ENCODE results near the gene GRM2. TPM values are rescaled to one million over a fixed set of nuclear protein-coding genes. Genes with fewer than 3 reads are reported as not detected.
"Not testable (repeated sequence)": the region's sequence is repeated elsewhere in the genome, so short reads cannot be mapped to it uniquely, and the experiment has no call there.

GRM2 gene
- total RNA-seq, 1 donor from 2014 or later, result 0.23 TPM

DNA sequence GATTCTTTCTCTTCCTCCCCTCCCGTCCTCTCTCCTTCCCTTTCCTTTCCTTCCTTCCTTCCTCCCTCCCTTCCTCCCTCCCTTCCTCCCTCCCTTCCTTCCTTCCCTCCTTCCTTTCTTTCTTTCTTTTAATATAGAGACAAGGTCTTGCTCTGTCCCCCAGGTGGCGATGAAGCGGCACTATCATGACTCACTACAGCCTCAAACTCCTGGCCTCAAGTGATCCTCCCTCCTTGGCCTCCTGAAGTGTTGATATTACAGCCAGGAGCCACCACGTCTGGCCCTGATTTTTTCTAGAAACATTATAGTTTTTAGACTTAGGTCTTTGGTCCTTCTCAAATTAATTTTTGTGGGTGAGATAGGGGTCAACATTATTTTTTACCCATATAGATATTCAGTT, 15.5 kb downstream of the GRM2 start:
- no peak for DNase-seq (ENCODE audit: low spot score)

GRCh38 chr3:51727500-51727899, 20.6 kb downstream of the GRM2 start:
- DNase-seq (ENCODE audit: low spot score), result no peak

DNA sequence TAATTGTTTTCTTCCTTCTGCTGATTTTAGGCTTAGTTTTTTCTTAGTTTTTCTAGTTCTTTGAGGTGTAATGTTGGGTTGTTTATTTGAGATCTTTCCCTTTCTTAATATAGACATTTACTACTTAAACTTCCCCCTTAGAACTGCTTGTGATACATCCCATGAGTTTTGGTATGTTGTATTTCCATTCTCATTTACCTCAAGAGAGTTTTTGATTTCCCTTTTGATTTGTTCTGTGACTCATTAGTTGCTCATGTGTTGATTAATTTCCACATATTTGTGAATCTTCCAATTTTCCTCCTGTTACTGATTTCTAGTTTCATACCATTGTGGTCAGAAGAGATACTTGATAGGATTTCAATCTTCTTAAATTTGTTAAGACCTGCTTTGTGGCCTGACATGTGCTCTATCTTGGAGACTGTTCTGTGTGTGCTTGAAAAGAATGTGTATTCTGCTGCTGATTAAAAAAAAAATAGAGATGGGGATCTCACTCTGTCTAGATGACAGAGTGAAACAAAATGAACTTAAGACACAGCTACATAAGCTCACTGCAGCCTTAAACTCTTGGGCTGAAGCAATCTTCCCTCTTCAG, 22.3 kb downstream of the GRM2 start:
- no peak for DNase-seq (ENCODE audit: low spot score)

DNA sequence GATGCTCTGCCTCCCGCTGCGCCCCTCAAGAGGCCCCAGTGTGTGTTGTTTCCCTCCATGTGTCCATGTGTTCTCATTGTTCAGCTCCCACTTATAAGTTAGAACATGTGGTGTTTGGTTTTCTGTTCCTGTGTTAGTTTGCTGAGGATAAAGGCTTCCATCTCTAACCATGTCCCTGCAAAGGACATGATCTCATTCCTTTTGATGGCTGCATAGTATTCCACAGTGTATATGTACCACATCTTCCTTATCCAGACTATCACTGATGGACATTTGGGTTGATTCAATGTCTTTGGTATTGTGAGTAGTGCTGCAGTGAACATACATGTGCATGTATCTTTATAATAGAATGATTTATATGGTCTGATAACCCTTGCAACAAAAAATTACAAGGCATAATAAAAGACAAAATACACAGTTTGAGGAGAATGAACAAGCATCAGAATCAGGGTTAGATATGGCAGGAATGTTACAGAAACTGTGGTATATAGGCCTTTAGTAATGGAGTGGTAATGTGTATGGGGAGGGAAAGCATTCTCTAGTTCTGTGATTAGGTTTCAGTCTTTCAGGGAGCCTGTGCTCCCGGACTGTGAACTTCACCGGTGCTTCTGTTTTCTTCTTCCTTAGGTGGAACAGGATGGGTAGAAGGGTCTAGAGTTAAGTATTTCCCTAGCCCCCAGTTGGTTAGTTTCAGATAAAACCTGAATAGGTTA, 27.1 kb downstream of the GRM2 start:
- DNase-seq (ENCODE audit: low spot score), result no peak

GRCh38 chr3:51734572-51734907, 27.7 kb downstream of the GRM2 start:
- DNase-seq (ENCODE audit: low spot score), result no peak

DNA sequence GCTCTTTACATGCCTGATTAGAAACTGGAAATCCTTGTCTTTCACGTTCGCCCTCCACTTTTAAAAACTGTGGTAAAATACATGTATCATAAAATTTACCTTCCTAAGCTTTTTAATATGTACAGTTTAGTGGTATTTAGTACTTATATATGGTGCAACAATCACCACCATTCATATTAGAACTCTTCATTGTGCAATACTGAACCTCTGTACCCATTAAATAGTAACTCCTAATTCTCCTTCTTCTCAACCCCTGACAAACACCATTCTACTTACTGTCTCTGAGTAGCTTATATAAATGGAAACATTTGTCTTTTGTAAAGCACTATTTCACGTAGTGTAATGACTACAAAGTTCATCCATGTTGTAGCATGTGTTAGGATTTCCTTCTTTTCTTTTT, 28.2 kb downstream of the GRM2 start:
- no peak for DNase-seq (ENCODE audit: low spot score)

DNA sequence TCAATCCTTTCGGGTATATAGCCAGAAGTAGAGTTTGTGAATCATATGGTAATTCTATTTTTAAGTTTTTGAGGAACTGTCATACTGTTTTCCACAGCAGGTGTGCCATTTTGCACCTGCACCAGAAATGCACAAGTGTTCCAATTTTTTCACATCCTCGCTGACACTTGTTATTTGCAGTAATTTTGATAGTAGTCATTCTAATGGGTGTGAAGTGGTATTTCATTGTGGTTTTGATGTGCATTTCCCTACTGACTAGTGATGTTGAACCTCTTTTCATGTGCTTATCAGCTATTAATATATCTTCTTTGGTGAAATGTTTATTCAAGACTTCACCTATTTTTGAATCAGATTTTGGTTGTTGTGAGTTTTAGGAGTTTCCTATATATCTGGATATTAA, 29.1 kb downstream of the GRM2 start:
- no peak for DNase-seq (ENCODE audit: low spot score)

DNA sequence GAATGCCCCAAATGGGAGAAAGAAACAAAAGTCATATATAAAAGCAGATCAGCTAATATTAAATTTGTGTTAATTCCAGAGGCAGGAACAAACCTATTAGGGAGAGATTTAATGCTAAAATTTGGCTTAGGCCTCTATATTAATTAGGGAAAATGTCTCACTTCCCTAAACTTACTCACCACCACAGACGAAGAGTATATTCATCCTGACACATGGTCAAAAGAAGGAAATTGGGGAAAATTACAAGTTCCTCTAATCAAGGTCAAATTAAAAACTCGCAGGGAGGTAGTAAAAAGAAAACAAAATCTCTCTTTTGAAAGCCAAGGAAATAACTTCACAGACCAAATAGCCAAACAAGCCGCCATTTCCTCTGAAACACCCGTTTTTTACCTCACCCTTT, 32.2 kb downstream of the GRM2 start:
- no peak for DNase-seq (ENCODE audit: low spot score)

- DNase-seq (ENCODE audit: low spot score), result not testable (repeated sequence)
Observed at GRCh38 chr3:51742320-51742719, 35.5 kb downstream of the GRM2 start.

DNA sequence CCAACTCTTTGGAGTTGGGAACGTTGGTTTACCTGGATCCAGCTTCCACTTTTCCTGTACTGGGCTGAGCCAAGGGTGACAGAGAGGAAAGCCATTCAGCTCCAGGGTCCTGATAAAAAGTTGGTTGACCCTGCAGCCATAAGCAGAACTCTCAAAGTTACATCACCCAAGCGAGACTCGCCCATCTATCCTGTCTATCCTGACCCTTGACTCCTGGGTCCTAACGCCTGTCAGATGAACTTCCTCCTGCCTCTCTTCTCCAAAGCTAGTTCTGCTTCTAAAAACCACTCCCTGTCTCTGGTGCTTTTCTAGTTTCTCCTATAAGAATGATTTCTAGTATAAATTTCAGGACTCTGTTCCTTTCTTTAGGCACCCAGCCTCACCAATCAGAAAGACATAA, 36.1 kb downstream of the GRM2 start:
- not testable (repeated sequence) for DNase-seq (ENCODE audit: low spot score)

DNA sequence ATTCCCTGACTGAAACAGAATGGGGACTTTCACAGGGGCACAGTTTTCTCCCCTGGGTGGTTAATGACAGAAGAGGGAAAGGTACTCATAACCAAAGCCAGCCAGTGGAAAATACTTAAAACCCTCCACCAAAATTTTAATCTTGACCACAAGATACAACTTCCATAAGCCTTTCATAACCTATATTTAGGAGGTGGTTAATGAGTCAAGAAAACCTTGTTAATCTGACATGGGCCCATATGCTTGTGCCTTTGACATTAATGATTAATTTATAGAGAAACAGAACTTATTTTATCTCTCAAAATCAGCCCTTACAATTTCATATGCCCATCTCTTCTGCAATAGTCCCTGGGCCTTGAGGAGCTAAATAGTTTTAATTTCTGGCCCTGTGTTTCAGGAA, 41.0 kb downstream of the GRM2 start:
- no peak for DNase-seq (ENCODE audit: low spot score)

DNA sequence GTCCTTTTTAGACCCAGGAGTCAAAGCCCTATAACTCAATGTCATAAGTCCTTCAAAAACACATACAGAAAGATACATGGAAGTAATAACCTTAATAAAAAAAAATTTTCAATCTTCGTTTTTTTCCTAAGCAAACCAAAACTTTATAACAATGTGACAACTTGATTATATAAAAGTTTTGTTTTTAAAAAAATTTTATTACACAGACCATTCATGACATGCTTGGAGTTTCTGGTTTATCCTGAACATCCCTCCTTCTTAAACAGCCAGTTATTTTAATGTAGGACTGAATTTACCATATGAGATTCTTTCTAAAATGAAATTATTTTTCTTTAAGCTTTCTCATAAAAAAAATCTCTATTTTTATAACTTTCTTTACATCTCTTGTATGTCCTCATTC, 41.5 kb downstream of the GRM2 start:
- DNase-seq (ENCODE audit: low spot score), result no peak

GRCh38 chr3:51750878-51751277, 44.0 kb downstream of the GRM2 start:
- DNase-seq (ENCODE audit: low spot score), result no peak

GRCh38 chr3:51751287-51751686, 44.4 kb downstream of the GRM2 start:
- no peak for DNase-seq (ENCODE audit: low spot score)

DNA sequence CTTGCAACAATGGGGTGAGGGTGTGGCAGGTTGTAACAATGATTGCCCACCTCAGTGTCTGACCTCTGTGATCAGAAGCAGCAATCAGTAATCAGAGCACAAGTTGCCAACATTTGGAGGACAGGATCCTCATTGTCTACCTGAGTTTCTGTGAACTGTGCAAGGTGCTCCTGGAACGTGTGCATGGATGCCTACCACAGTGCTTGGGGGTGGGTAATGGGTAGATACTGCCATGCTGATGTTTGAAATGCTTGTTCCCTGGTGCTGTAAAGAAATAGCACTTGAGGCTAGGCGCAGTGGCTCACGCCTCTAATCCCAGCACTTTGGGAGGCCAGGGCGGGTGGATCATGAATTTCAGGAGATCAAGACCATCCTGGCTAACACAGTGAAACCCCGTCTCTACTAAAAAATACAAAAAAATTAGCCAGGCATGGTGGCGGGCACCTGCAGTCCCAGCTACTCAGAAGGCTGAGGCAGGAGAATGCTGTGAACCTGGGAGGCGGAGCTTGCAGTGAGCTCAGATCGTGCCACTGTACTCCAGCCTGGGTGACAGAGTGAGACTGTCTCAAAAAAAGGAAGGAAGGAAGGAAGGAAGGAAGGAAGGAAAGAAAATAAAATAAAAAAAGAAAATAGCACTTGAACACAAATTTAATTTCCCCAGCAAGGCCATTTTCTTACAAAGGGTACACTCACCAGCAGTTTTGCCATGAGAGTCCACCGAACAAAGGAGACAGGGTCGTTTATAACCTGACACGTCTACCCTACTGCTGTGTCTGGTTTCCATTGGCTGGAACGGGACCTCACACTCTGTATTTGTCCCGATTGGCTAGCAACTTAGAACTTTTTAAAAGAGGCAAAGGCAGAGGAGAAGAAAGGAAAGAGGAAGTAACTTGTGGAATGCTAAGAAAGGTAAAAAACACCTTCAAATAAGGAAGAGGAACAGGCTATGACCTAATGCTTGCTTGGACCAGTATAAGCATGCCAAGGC, 47.2 kb downstream of the GRM2 start:
- DNase-seq (ENCODE audit: low spot score), result not testable (repeated sequence)

DNA sequence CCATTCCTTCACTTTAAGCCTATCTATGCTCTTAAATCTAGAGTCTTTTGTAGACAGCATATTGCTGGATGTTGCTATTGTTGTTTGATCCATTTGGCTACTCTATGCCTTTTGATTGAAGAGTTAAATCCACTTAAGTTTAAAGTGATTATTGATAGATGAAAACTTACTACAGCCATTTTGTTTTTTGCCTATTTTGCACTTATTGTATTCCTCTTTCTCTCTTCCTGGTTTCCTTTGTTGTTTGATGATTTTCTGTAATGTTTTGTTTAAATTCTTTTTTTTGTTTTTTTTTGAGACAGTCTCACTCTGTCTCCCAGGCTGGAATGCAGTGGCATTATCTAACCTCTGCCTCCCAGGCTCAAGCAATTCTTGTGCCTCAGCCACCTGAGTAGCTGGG, 52.3 kb downstream of the GRM2 start:
- DNase-seq (ENCODE audit: low spot score), result no peak

Other genes starting within 250 kb of the GRM2 start
- gene DCAF1, start 207.1 kb upstream of the GRM2 start, total RNA-seq, result 28.4 TPM
- 29.9 TPM for gene RAD54L2, start 168.3 kb upstream of the GRM2 start, total RNA-seq
- gene TEX264, start 35.8 kb upstream of the GRM2 start, total RNA-seq, result 52.7 TPM
- not detected for gene IQCF6, start 72.2 kb downstream of the GRM2 start, total RNA-seq
- gene IQCF2, start 154.5 kb downstream of the GRM2 start, total RNA-seq, result not detected
- not detected for gene IQCF5, start 168.5 kb downstream of the GRM2 start, total RNA-seq
- gene IQCF1, start 196.3 kb downstream of the GRM2 start, total RNA-seq, result not detected
- 28.2 TPM for gene RRP9, start 234.8 kb downstream of the GRM2 start, total RNA-seq
- 48.5 TPM for gene PARP3, start 235.3 kb downstream of the GRM2 start, total RNA-seq
- gene GPR62, start 248.3 kb downstream of the GRM2 start, total RNA-seq, result 0.57 TPM

Measured in ureter (tissue), 1 donor.